HG03521 (cell line): Measurements from ENCODE around the gene SMAD6.

Experiments
- ATAC-seq: cut with Tn5 transposase; IDR thresholded peaks from one replicate; pipeline ENCODE4 v1.9.1; 2021; ENCODE audit warnings: mild to moderate bottlenecking, moderate library complexity; ENCODE audit not compliant: unreplicated experiment

The SMAD6 gene

GRCh38 chr15:66771351-66771650 is 69.3 kb downstream of the SMAD6 start:
- no peak for ATAC-seq

DNA sequence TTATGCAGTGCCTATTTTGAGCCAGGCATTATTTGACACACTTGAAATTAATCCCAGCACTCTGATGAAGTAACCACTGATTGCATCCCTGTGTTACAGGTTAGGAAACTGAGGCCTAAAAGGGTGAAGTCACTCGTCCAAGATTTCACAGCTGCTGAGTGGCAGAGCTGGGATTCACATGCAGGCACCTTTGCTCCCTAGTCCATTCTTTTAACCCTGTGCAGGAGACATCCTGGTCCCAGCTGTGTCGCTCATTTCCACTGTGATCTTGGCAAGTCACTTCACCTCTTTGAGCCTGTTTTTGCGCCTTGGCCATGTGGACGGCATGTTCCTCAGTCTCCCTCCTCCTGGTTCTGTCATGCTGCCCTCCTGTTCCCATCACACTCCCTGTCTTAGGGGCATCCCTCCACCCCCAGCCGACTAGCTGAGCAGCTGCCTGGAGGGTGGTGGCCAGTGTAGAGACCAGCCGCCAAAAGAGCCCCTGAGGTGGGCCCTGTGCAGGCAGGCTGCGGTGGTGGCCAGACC is 70.6 kb downstream of the SMAD6 start:
- no peak for ATAC-seq

DNA sequence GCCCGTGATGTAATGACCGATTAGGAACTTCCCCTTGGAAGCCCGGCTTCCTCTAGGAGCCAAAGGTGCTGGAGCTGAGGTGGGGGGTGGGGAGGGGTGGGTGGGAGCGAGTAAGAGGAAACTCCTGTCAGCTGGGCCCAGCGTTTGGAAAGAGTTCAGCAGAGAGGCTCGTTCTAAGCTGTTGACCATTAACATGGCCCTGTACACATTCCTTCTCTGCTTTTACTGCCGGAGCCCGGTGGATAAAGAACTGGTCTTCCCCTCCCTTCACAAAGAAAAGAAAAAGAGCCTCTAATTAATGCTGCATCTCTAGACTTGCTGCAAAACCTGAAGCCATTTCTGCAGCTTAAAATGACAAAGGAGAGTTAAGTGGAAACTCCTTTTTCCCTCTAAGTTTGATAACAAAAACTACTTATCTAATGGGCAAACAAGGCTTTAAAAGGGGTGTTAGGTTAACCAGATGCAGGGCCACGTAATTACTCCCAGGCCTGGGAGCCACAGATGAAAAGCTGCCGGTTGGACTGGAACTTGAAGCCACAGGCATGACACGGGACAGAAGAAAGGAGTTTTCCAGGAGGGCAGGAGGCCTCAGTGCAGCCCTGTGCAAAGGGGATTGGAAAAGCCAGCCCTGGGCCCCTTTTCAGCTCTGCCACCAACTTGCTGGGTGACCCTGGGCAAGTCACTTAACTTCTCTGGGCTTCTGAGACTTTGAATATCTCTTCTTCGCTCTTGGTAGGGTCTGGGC is 71.3 kb downstream of the SMAD6 start:
- ATAC-seq: no peak

- ATAC-seq: no peak
Observed at GRCh38 chr15:66774001-66774814, 72.2 kb downstream of the SMAD6 start.

- no peak for ATAC-seq
Observed at GRCh38 chr15:66775127-66776105, 73.4 kb downstream of the SMAD6 start.

GRCh38 chr15:66777054-66777453 is 75.0 kb downstream of the SMAD6 start:
- ATAC-seq: no peak

DNA sequence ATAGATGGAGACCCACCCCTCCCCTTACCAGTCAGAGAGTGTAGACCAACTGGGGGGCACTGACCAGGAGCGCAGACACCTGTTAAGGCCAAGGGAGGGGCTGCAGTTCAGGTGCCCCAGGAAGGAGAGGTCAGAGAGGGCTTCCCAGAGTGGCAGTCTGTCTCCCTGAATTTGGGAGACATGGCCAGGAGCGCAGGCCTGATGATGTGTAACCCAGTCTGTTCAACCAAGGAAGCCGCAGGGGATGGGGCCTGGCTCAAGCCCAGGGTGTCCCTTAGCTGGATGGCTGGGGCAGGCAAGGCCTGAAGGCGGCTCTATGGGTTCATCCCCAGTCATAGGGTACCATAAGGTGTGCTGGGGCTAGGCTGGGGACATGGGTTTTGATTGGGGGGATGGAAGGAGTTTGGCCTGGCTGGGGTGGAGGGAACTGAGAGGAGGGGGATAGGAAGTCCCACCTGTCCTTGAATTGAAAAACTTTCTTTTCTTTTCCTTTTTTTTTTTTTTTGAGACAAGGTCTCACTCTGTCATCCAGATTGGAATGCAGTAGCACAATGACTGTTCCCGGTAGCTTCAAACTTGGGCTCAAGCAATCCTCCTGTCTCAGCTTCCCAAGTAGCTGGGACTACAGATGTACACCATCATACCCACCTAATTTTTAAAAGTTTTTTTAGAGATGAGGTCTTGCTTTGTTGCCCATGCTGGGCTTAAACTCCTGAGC is 75.7 kb downstream of the SMAD6 start:
- ATAC-seq: no peak

GRCh38 chr15:66778314-66778665 is 76.3 kb downstream of the SMAD6 start:
- ATAC-seq: no peak

DNA sequence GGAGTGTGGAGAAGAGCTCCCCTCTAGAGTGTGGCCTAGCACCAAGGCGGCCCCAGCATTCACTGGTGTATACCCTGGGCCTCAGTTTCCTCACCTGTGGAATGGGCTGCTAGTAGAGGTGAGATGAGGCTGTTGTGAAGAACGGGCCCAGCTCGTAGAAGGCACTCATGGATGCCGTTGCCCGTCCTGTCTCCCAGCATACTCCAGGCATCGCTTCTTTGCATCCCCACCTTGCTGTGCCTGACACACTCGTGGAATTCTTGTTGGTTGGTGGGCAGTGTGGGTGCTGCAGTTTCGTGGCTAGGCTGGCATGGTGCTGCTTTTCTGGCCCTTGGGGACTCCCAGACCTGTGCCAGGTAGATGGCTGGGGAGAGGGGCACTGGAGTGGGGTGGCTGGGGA is 76.7 kb downstream of the SMAD6 start:
- no peak for ATAC-seq

GRCh38 chr15:66779331-66780009 is 77.4 kb downstream of the SMAD6 start:
- no peak for ATAC-seq

GRCh38 chr15:66780172-66780972 is 78.3 kb downstream of the SMAD6 start:
- ATAC-seq: no peak

DNA sequence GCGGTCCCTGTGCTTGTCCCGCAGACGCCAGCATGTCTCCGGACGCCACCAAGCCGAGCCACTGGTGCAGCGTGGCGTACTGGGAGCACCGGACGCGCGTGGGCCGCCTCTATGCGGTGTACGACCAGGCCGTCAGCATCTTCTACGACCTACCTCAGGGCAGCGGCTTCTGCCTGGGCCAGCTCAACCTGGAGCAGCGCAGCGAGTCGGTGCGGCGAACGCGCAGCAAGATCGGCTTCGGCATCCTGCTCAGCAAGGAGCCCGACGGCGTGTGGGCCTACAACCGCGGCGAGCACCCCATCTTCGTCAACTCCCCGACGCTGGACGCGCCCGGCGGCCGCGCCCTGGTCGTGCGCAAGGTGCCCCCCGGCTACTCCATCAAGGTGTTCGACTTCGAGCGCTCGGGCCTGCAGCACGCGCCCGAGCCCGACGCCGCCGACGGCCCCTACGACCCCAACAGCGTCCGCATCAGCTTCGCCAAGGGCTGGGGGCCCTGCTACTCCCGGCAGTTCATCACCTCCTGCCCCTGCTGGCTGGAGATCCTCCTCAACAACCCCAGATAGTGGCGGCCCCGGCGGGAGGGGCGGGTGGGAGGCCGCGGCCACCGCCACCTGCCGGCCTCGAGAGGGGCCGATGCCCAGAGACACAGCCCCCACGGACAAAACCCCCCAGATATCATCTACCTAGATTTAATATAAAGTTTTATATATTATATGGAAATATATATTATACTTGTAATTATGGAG is 79.1 kb downstream of the SMAD6 start:
- ATAC-seq: no peak

GRCh38 chr15:66782785-66783184 is 80.7 kb downstream of the SMAD6 start:
- ATAC-seq: no peak

GRCh38 chr15:66783314-66783713 is 81.3 kb downstream of the SMAD6 start:
- no peak for ATAC-seq

GRCh38 chr15:66783725-66784124 is 81.7 kb downstream of the SMAD6 start:
- ATAC-seq: no peak

DNA sequence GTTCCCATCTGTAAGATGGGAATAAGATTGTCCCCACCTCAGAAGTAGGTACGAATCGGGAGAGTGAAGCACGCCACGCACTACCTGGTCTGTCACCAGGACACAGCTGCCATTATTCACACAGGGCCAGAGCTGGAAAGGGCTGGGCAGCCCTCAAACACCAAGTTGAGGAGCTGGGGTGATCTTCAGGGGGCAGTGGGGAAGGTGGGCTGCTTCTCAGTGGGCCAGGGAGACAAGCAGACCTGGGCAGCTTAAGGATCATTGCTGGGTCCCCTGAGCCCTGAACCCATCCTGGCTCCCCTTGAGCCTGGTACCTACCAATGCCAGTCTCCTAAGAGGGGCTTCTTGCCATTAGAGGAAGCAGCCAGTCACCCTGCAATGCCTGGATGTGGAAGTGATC is 82.1 kb downstream of the SMAD6 start:
- ATAC-seq: no peak

DNA sequence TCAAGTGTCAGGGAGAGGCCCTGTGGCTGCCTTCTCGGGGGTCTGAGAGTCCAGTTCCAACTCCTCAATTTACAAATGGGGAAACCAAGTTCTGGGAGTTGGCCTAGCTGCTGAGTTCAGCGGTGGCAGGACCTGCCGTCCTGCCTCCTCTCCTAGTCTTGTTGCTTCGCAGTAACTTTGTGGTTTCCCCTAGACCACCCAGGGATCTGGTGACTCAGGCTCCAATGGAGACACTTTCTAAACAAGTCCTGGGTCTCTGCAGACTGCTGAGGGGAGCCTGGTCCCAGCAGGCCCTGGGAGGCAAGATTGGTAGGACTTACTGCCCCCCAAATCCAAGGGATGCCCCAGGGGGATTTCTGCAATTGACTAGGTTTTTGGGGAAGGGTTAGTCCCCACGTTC is 83.6 kb downstream of the SMAD6 start:
- ATAC-seq: no peak

- ATAC-seq: no peak
Observed at GRCh38 chr15:66786222-66786621, 84.2 kb downstream of the SMAD6 start.
